C4-2B (cell line): Measurements from ENCODE around the gene SH3RF3.

Experiments
- CTCF ChIP-seq: fragments of 450-650 bp; conservative IDR thresholded peaks from 2 replicates; pipeline ENCODE4 v1.5.1; 2017; ENCODE audit warnings: mild to moderate bottlenecking
- ZFX ChIP-seq: fragments of 450-650 bp; IDR thresholded peaks from 2 replicates; pipeline ENCODE4 v1.6.1; 2017

- no peak for TF ChIP-seq CTCF
- no peak for TF ChIP-seq ZFX
These were observed 125.3 kb downstream of the SH3RF3 start for GRCh38 chr2:109254174-109254904.
